Astrocyte (in vitro differentiated cells and primary cell): ENCODE data around the gene PBX1. TPM values are rescaled to one million over a fixed set of nuclear protein-coding genes. Genes with fewer than 3 reads are reported as not detected.
A peak's percentile ranks its signal among the peaks of the same experiment; 100 is the strongest.
"Not testable (repeated sequence)": the region's sequence is repeated elsewhere in the genome, so short reads cannot be mapped to it uniquely, and the experiment has no call there.

Experiments used
- DNase-seq: peaks from one replicate; pipeline ENCODE4 v3.0.0-alpha.2; 2010; ENCODE audit warnings: low read depth
- FAIRE-seq: peaks from 2 replicates; lab custom pipeline; 2011; peaks lifted over from hg19 to GRCh38; lab: Jason Lieb, UNC
- H2AFZ ChIP-seq: 2 replicates; pipeline ENCODE4 v1.6.0; 2012; ENCODE audit warnings: low read depth, low read length, inconsistent platforms
- H3K27ac ChIP-seq: 2 replicates; pipeline ENCODE4 v1.5.1; 2011; ENCODE audit warnings: low read depth, low read length, inconsistent platforms
- H3K27me3 ChIP-seq: 2 replicates; pipeline ENCODE4 v1.6.0; 2011; ENCODE audit warnings: low read length, inconsistent platforms; ENCODE audit not compliant: insufficient read depth
- H3K36me3 ChIP-seq: 2 replicates; pipeline ENCODE4 v1.5.1; 2011; ENCODE audit warnings: low read length, inconsistent platforms; ENCODE audit not compliant: insufficient read depth
- H3K4me1 ChIP-seq: 2 replicates; pipeline ENCODE4 v1.5.1; 2011; ENCODE audit warnings: low read length, inconsistent platforms; ENCODE audit not compliant: insufficient read depth
- H3K4me2 ChIP-seq: 2 replicates; pipeline ENCODE4 v1.6.0; 2012; ENCODE audit warnings: low read length, inconsistent platforms
- H3K4me3 ChIP-seq: 2 replicates; pipeline ENCODE4 v1.5.1; 2011; ENCODE audit warnings: low read depth, mild to moderate bottlenecking, low read length, inconsistent platforms; ENCODE audit not compliant: insufficient read depth
- H3K79me2 ChIP-seq: 2 replicates; pipeline ENCODE4 v1.6.0; 2012; ENCODE audit warnings: mild to moderate bottlenecking, low read length, inconsistent platforms; ENCODE audit not compliant: insufficient read depth
- H3K9ac ChIP-seq: 2 replicates; pipeline ENCODE4 v1.6.0; 2012; ENCODE audit warnings: mild to moderate bottlenecking, low read length, inconsistent platforms
- H3K9me3 ChIP-seq: 2 replicates; pipeline ENCODE4 v1.5.1; 2012; ENCODE audit warnings: low read depth, mild to moderate bottlenecking, low read length, inconsistent platforms; ENCODE audit not compliant: insufficient read depth
- H4K20me1 ChIP-seq: 2 replicates; pipeline ENCODE4 v1.6.0; 2012; ENCODE audit warnings: low read length, inconsistent platforms; ENCODE audit not compliant: insufficient read depth
- H3K27ac Mint-ChIP-seq: one replicate; pipeline ENCODE4 v1.8.0; 2021; ENCODE audit warnings: mild to moderate bottlenecking, mixed read lengths; ENCODE audit not compliant: unreplicated experiment
- H3K27me3 Mint-ChIP-seq: one replicate; pipeline ENCODE4 v1.8.0; 2021; ENCODE audit warnings: low read depth, mixed read lengths; ENCODE audit not compliant: unreplicated experiment
- H3K36me3 Mint-ChIP-seq: one replicate; pipeline ENCODE4 v1.8.0; 2021; ENCODE audit warnings: low read depth, mixed read lengths; ENCODE audit not compliant: unreplicated experiment
- H3K4me1 Mint-ChIP-seq: one replicate; pipeline ENCODE4 v1.8.0; 2021; ENCODE audit warnings: low read depth, mixed read lengths; ENCODE audit not compliant: unreplicated experiment
- H3K4me3 Mint-ChIP-seq: one replicate; pipeline ENCODE4 v1.8.0; 2021; ENCODE audit warnings: mild to moderate bottlenecking, moderate library complexity, mixed read lengths; ENCODE audit not compliant: unreplicated experiment
- H3K9me3 Mint-ChIP-seq: one replicate; pipeline ENCODE4 v1.8.0; 2021; ENCODE audit warnings: mild to moderate bottlenecking, mixed read lengths; ENCODE audit not compliant: unreplicated experiment
- EZH2 ChIP-seq: IDR thresholded peaks from 2 replicates; pipeline ENCODE4 v1.6.1; 2012; ENCODE audit warnings: mild to moderate bottlenecking, low read length, inconsistent platforms; ENCODE audit not compliant: insufficient read depth
- total RNA-seq: library from RNA; stranded (reverse); gene quantifications from 2 replicates; pipeline ENCODE4 v1.2.1, GENCODE V29; 2021
- TF ChIP-seq, protein P1 (sequence below): IDR thresholded peaks from 2 replicates; pipeline ENCODE4 v1.5.1; 2011; ENCODE audit warnings: low read depth, mild to moderate bottlenecking, inconsistent platforms, low read length, moderate library complexity; ENCODE audit not compliant: insufficient read depth

The PBX1 gene
- total RNA-seq, 1 donor from 2014 or later, result 37.2 TPM

DNA sequence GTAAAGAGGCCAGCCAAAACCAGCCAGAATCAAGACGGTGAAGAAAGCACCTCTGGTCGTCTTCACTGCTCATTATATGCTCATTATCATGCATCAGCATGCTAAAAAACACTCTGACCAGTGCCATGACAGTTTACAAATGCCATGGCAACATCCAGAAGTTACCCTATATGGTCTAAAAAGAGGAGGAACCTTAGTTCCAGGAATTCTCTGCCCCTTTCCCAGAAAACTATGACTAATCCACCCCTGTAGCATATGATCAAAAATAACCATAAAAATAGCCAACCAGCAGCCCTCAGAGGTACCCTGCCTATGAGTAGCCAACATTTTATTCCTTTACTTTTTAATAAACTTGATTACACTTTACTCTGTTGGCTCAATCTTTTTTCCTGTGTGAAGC lies 34.2 kb upstream of the PBX1 start:
- Histone ChIP-seq H3K9me3 (no peaks in the 10 kb centered on the region), H3K4me1 (no peaks in the 10 kb centered on the region), H3K4me3 (no peak overlapping the region), H3K4me2 (no peak overlapping the region), H3K36me3 (no peaks in the 10 kb centered on the region), H4K20me1 (no peaks in the 10 kb centered on the region), H3K27ac (no peak overlapping the region), H2AFZ (peak overlapping the region; percentile 61), H3K79me2 (no peaks in the 10 kb centered on the region), H3K27me3 (no peaks in the 10 kb centered on the region), H3K9ac (no peak overlapping the region)
- peaks cover 8% of the 10 kb centered on the region for H3K4me1 Mint-ChIP-seq
- no peak overlapping the region for H3K27ac Mint-ChIP-seq
- H3K36me3 Mint-ChIP-seq, result no peaks in the 10 kb centered on the region
- peaks cover 8% of the 10 kb centered on the region for H3K9me3 Mint-ChIP-seq
- DNase-seq (peak; percentile 68), FAIRE-seq (no peak)
- H3K4me3 Mint-ChIP-seq, result no peak overlapping the region
- no peaks in the 10 kb centered on the region for H3K27me3 Mint-ChIP-seq
- no peak for TF ChIP-seq EZH2
- TF ChIP-seq, protein P1, sequence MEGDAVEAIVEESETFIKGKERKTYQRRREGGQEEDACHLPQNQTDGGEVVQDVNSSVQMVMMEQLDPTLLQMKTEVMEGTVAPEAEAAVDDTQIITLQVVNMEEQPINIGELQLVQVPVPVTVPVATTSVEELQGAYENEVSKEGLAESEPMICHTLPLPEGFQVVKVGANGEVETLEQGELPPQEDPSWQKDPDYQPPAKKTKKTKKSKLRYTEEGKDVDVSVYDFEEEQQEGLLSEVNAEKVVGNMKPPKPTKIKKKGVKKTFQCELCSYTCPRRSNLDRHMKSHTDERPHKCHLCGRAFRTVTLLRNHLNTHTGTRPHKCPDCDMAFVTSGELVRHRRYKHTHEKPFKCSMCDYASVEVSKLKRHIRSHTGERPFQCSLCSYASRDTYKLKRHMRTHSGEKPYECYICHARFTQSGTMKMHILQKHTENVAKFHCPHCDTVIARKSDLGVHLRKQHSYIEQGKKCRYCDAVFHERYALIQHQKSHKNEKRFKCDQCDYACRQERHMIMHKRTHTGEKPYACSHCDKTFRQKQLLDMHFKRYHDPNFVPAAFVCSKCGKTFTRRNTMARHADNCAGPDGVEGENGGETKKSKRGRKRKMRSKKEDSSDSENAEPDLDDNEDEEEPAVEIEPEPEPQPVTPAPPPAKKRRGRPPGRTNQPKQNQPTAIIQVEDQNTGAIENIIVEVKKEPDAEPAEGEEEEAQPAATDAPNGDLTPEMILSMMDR, result no peak

DNA sequence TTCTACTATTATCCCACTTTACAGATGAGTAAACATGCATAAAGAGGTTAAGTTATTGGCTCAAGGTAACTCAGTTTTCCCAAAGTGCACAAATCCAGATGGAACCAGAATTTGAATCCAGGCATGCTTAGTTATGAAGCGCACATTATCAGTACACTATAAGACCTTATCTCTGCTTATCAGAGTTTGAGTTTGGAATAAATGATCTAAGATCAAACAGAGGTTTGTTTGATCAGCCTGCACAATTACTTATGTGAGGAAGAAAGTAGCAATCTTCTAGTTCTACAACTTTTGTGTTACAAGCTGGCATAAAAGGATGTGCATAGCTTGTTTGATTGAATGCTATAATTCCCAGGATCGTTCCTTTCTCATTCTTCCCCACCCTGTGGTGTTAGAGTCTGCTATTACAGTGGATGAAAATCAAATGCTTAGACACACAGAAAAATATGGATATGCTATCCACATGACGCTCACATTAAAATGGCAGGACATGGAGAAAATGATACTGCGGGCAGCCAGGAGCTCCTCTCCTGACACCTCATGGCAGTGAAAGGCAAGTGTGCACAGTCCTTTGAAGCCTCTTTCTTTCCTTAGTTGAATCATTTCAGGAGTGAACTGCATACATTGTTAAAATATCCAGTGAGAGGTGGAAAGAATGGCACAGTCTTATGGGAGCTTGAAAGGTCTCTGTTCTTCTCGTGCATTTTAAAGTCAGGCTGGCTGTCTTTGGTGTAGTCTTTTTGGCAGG lies 23.9 kb upstream of the PBX1 start:
- FAIRE-seq, result no peak
- no peaks in the 10 kb centered on the region for H3K27me3 Mint-ChIP-seq
- no peak for DNase-seq
- TF ChIP-seq EZH2, result no peak
- TF ChIP-seq, protein P1, result no peak
- Histone ChIP-seq H3K4me3 (no peak overlapping the region), H3K27ac (no peak overlapping the region), H3K4me1 (no peaks in the 10 kb centered on the region), H3K36me3 (no peaks in the 10 kb centered on the region), H3K9me3 (no peaks in the 10 kb centered on the region), H3K9ac (no peak overlapping the region), H3K27me3 (no peaks in the 10 kb centered on the region), H3K4me2 (no peak overlapping the region), H2AFZ (no peak overlapping the region), H4K20me1 (no peaks in the 10 kb centered on the region), H3K79me2 (no peaks in the 10 kb centered on the region)
- no peak overlapping the region for H3K27ac Mint-ChIP-seq
- no peaks in the 10 kb centered on the region for H3K36me3 Mint-ChIP-seq
- no peak overlapping the region for H3K4me3 Mint-ChIP-seq
- no peaks in the 10 kb centered on the region for H3K4me1 Mint-ChIP-seq
- H3K9me3 Mint-ChIP-seq, result no peaks in the 10 kb centered on the region

GRCh38 chr1:164552463-164552988 lies 6.5 kb upstream of the PBX1 start:
- H3K9ac ChIP-seq, H3K4me1 Mint-ChIP-seq, H3K36me3 ChIP-seq, H3K4me3 ChIP-seq, FAIRE-seq, H3K4me2 ChIP-seq, H3K27me3 Mint-ChIP-seq, H3K27ac ChIP-seq, H3K27me3 ChIP-seq, H3K79me2 ChIP-seq, H3K4me1 ChIP-seq, H3K4me3 Mint-ChIP-seq, H2AFZ ChIP-seq, H3K36me3 Mint-ChIP-seq, H4K20me1 ChIP-seq, DNase-seq, H3K9me3 ChIP-seq, H3K27ac Mint-ChIP-seq: not testable (repeated sequence)
- H3K9me3 Mint-ChIP-seq, result peaks cover 14% of the 10 kb centered on the region
